ENCODE results near the gene MAPK8IP2. TPM values are rescaled to one million over a fixed set of nuclear protein-coding genes. Genes with fewer than 3 reads are reported as not detected.

Gene MAPK8IP2
- total RNA-seq (2021; ENCODE audit: unreplicated experiment) (6.4 TPM), Bru-seq, nascent RNA (percentile 30 among the genes with signal in this experiment), BruChase-seq, experiment 1, labeled RNA remaining after a 6-hour chase (percentile 49 among the genes with signal in this experiment), BruChase-seq, experiment 2, labeled RNA remaining after a 2-hour chase (percentile 44 among the genes with signal in this experiment)
- polyA plus RNA-seq (2012): 2.1 and 2.6 TPM in 2 replicates
- long read RNA-seq, full-length matches to known transcripts: 6 of 13 reads
- long read RNA-seq, partial matches to known transcripts: 5 of 13 reads
- long read RNA-seq, other reads (novel, unspliced or antisense): 2 of 13 reads

GRCh38 chr22:50600538-50600937 lies at the start of gene MAPK8IP2:
TSS of gene MAPK8IP2 (plus strand) at chr22:50600793. CDS start at chr22:50600819, 26 bp downstream.
- ChIA-PET POLR2A (no interaction called here), RAD21 (ENCODE audit: low non-redundant PET in 1 of 2, low total read pairs in 2 of 2, uncharacterized antibody in 2 of 2, unreplicated experiment in 2 of 2) (no interaction called here), CTCF (no interaction called here)
- H3K4me2 ChIP-seq (ENCODE audit: low read length): peak within 1 kb of the TSS; percentile 68
- no peak for TF ChIP-seq SP1 (IDR thresholded peaks at IDR 0.05; ENCODE audit: low read depth)
- no peak for TF ChIP-seq CBX3 (IDR thresholded peaks at IDR 0.05; ENCODE audit: low read depth)
- TF ChIP-seq TCF7L2 (IDR thresholded peaks at IDR 0.05; ENCODE audit: borderline replicate concordance, extremely low read depth, insufficient read depth, insufficient read length): no peak
- no peak for TF ChIP-seq POLR2A (IDR thresholded peaks at IDR 0.05; ENCODE audit: borderline replicate concordance, extremely low read depth, insufficient read depth, insufficient read length)
- no peak for TF ChIP-seq EZH2phosphoT487 (IDR thresholded peaks at IDR 0.05; ENCODE audit: borderline replicate concordance)
- H3K27ac ChIP-seq (ENCODE audit: low read depth, low read length): no peak within 1 kb of the TSS
- no peak for DNase-seq (ENCODE audit: low read depth, low spot score)
- intact Hi-C loops (cut with micrococcal nuclease): no loop called here
- H3K4me3 ChIP-seq (replicated peaks in 1 of 2; ENCODE audit: low read depth in 1 of 2, low read length in 2 of 2): peak within 1 kb of the TSS; percentile 36 to 55
- BruUV-seq (replicated peaks): no TSS peak
- H3K79me2 ChIP-seq (ENCODE audit: insufficient read depth, low read length): no peaks in the 10 kb centered on the region
- ATAC-seq: peak; percentile 80
- no peak within 1 kb of the TSS for H3K9ac ChIP-seq (ENCODE audit: low read length)
- no peaks in the 10 kb centered on the region for H3K9me3 ChIP-seq (ENCODE audit: control insufficient read depth in 1 of 2, insufficient read depth in 1 of 2, low read depth in 1 of 2, low read length in 2 of 2)
- H4K20me1 ChIP-seq (ENCODE audit: insufficient read depth): no peaks in the 10 kb centered on the region
- no peaks in the 10 kb centered on the region for H3K27me3 ChIP-seq (ENCODE audit: insufficient read depth, low read length)
- H3K9me2 ChIP-seq (ENCODE audit: insufficient read depth): no peaks in the 10 kb centered on the region
- H3K36me3 ChIP-seq (ENCODE audit: control insufficient read depth in 1 of 2, insufficient read depth in 2 of 2, low read length in 2 of 2): no peaks in the 10 kb centered on the region
- no peak within 1 kb of the TSS for H2AFZ ChIP-seq (ENCODE audit: low read depth, low read length, poor library complexity, severe bottlenecking)
- peaks cover 0 to 10% of the 10 kb centered on the region in 2 experiments; a peak in 1 of 4 replicates for H3K4me1 ChIP-seq (ENCODE audit: control insufficient read depth in 1 of 2, insufficient read depth in 2 of 2, low read length in 2 of 2)

GRCh38 chr22:50551160-50551752 lies 49.3 kb upstream of the MAPK8IP2 start:
- no peak overlapping the region for H3K4me3 ChIP-seq (replicated peaks in 1 of 2; ENCODE audit: low read depth in 1 of 2, low read length in 2 of 2)
- ChIA-PET CTCF (interaction anchor here (1.0 kb wide), 1 partner anchor 11 kb away, joined by 4 read pairs; the partner anchor contains the start of gene SYCE3), POLR2A (interaction anchor here (0.6 kb wide), 1 partner anchor 11 kb away, joined by 4 read pairs; no protein-coding TSS in a partner anchor), RAD21 (ENCODE audit: low non-redundant PET in 1 of 2, low total read pairs in 2 of 2, uncharacterized antibody in 2 of 2, unreplicated experiment in 2 of 2) (no interaction called here)
- no peaks in the 10 kb centered on the region for H3K9me3 ChIP-seq (ENCODE audit: control insufficient read depth in 1 of 2, insufficient read depth in 1 of 2, low read depth in 1 of 2, low read length in 2 of 2)
- H3K9me2 ChIP-seq (ENCODE audit: insufficient read depth): no peaks in the 10 kb centered on the region
- no peak overlapping the region for H3K4me2 ChIP-seq (ENCODE audit: low read length)
- DNase-seq (ENCODE audit: low read depth, low spot score) (no peak), ATAC-seq (no peak)
- no peak for TF ChIP-seq EZH2phosphoT487 (IDR thresholded peaks at IDR 0.05; ENCODE audit: borderline replicate concordance)
- no peaks in the 10 kb centered on the region for H3K36me3 ChIP-seq (ENCODE audit: control insufficient read depth in 1 of 2, insufficient read depth in 2 of 2, low read length in 2 of 2)
- no peak overlapping the region for H3K9ac ChIP-seq (ENCODE audit: low read length)
- intact Hi-C loops (cut with micrococcal nuclease): no loop called here
- H3K27me3 ChIP-seq (ENCODE audit: insufficient read depth, low read length): no peaks in the 10 kb centered on the region
- H4K20me1 ChIP-seq (ENCODE audit: insufficient read depth): no peaks in the 10 kb centered on the region
- no TSS peak for BruUV-seq (replicated peaks)
- H3K27ac ChIP-seq (ENCODE audit: low read depth, low read length): no peak overlapping the region
- H2AFZ ChIP-seq (ENCODE audit: low read depth, low read length, poor library complexity, severe bottlenecking): no peak overlapping the region
- H3K79me2 ChIP-seq (ENCODE audit: insufficient read depth, low read length): no peaks in the 10 kb centered on the region
- H3K4me1 ChIP-seq (ENCODE audit: control insufficient read depth in 1 of 2, insufficient read depth in 2 of 2, low read length in 2 of 2): no peaks in the 10 kb centered on the region
